HG03064 (cell line): ENCODE results near the gene XKR3.
"Not testable (repeated sequence)": the region's sequence is repeated elsewhere in the genome, so short reads cannot be mapped to it uniquely, and the experiment has no call there.

ENCODE experiments used
- ATAC-seq: cut with Tn5 transposase; IDR thresholded peaks from one replicate; pipeline ENCODE4 v1.9.1; 2021; ENCODE audit warnings: low read depth; ENCODE audit not compliant: unreplicated experiment

Gene XKR3

GRCh38 chr22:16807109-16807508, 18.1 kb downstream of the XKR3 start:
- no peak for ATAC-seq

- no peak for ATAC-seq
Observed at GRCh38 chr22:16806401-16806800, 18.8 kb downstream of the XKR3 start.

DNA sequence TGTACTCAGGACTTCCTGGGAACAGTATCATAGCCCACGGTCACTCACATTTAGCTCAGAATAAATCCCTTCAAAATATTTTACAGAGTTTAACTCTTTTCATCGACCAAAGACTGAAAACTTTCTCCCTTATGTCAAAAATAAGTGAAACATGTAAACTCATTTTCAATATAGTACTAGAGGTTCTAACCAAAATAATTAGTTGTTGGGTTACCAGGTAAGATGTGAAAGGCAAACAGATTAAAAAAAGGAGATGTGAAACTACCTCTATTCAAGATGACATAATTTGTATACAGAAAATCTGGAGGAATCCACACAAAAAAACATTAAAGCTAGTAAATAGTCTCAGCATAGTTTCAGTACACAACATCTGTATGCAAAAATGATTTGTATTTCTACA, 20.3 kb downstream of the XKR3 start:
- ATAC-seq, result no peak

DNA sequence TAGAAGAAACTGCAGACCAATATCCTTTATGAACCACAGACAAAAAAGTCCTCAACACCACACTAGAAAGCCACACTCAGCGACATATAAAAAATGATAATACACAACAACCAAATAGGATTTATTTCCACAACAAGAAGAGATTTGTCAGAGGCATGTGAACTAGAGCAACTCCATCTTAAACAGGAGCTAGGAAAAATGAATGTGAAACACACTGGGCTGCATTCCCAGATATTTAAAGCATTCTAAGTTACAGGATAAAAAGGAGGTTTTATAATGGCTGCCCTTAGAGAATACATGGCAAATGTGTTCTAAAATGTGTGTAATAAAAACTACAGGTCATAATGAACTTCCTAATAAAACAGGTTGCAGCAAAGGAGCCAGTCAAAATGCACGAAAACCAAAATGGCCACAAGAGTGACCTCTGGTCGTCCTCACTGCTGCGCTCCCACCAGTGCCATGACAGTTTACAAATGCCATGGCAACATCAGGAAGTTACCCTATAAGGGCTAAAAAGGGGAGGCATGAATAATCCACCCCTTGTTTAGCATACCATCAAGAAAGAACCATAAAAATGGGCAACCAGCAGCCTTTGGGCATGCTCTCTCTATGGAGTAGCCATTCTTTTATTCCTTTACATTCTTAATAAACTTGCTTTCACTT, 21.8 kb downstream of the XKR3 start:
- no peak for ATAC-seq

GRCh38 chr22:16801571-16801970, 23.6 kb downstream of the XKR3 start:
- no peak for ATAC-seq

GRCh38 chr22:16801088-16801487, 24.1 kb downstream of the XKR3 start:
- no peak for ATAC-seq

- ATAC-seq, result no peak
Observed at GRCh38 chr22:16800358-16800757, 24.9 kb downstream of the XKR3 start.

DNA sequence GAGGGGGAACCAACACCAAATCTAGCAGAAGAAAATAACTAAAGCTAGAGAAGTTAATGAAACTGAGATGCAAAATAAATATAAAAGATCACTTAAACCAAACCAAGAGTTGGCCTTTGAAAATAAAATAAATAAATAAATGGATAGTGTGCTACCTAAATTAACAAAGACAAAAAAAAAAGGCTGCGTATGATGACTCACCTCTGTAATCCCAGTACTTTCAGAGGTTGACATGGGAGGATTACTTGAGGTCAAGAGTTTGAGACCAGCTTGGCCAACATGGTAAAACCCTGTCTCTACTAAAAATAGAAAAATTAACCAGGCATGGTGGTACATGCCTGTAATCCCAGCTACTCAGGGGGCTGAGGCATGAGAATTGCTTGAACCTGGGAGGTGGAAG, 29.7 kb downstream of the XKR3 start:
- ATAC-seq, result not testable (repeated sequence)

- no peak for ATAC-seq
Observed at GRCh38 chr22:16793831-16794230, 31.4 kb downstream of the XKR3 start.

DNA sequence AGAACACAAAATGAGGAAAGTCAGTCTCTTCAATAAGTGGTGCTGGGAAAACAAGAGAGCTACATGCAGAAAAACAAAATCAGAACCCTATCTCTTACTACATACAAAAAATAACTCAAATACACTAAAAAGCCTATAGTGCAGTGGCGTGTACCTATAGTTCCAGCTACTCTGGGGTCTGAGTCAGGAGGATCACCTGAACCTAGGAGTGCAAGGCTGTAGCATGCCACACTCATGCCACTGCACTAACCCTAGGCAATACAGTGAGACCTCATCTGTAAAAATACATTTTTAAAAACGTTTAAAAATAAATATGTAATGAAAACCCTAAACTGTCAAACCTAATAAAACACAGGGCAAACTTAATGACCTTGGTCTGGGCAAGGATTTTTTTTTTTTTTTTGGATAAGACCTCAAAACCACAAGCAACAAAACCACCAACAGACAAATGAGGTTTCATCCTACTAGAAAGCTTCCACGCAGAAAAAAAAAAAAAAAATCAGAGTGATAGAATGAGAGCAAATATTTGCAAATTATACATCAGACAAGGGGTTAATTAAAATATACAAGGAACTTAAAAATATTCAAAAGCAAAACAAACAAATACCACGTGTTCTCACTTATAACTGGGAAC, 35.2 kb downstream of the XKR3 start:
- ATAC-seq, result no peak

DNA sequence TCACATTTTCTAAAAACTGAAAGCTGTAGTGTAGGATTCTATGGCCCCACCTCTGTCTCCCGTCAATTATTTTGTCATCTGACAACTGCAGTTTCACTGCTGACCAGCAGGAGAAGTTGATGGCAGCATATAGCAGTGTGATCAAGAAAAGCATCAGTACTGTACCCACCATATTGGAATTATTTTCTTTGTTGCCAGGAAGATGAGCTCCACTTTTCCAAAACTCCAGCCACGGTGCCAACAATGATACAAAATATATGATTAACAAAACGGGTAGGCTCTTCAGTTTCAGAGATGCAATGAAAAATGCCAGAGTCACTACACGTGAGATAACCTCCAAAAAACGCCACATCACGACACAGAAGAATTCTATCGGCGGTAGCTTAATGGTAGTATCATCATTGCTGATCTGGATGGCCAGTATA, 41.3 kb downstream of the XKR3 start:
- no peak for ATAC-seq

DNA sequence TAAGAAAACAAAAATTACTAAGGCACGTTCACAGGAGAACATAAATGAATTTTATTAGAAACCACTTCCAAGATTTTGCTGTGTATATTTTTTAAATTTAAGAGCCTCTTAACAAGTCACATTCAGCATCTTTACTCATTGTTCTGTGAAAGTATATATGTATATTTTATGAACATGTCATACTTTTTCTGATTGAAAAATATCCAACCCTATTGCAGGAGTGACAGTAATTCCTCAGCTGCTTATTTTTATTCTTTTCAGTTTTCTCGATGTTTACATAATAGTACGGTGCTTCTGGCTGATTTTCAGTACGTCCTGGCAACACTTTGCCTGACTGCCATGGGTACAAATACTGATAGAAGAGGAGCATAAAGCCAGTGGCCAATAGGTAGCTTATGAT, 41.8 kb downstream of the XKR3 start:
- no peak for ATAC-seq

DNA sequence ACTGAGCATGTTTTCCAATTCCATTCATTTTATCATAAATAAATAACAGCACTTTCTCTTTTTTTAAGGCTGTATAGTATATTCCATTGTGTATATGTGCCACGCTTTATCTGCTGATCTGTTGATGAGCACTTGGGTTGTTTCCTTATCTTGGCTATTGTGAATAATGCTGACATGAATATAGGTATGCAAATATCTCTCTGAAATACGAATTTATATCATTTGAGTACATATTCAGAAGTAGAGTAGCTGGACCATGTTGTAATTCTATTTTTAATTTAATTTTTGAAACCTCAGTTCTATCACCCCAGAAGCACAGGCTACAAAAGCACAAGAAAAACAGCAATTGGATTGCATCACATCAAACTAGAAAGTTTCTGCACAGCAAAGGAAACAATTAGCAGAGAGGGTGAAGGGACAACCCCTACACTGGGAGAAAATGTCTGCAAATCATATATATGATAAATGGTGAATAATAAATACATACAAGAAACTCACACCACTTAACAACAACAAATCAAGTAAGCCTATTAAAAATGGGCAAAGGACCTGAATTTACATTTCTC, 43.4 kb downstream of the XKR3 start:
- ATAC-seq, result no peak

GRCh38 chr22:16781074-16781763, 44.0 kb downstream of the XKR3 start:
- no peak for ATAC-seq

DNA sequence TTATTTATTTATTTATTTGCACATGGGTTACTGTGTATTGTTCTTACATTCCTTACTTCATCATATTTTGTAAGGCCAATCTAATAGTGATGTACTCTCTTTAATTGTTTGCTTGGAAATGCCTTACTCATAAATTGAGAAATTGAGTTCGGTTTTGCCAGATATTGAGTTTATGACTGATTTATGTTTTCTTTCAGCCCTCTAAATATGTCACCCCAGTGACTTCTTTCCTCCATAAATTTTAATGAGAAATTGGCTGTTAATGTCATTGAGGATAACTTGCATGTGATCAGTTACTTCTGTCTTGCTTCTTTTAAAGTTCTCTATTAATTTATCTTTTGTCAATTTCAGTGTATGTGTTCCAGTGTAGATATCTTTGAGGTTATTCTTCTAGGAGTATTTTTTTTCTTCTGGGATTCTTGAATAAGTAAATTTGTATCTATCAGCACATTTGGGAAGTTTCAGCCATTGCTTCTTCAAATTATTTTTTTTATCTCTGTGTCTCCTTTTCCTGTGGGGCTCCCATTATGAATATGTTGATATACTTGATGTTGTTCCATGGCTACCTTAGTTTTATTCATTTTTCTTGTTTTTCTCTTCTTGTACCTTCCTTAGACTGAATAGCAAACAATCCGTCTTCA, 47.8 kb downstream of the XKR3 start:
- ATAC-seq, result no peak

DNA sequence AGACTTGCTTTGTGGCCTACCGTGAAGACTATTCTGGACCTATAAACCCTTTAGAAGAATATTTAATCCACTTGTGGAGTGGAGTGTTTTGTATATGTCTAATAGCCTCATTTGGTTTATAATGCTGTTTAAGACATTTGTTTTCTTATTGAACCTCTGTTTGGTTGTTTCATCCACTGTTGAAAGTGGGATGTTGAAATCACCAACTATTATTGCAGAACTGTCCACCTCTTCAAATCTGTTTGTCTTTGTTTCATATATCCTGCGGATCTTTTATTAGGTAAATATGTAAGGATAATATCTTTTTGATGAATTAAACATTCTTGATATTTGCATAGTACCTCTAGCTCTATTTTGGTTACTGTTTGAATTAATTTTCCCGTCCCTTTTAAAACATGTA, 49.1 kb downstream of the XKR3 start:
- no peak for ATAC-seq

- no peak for ATAC-seq
Observed at GRCh38 chr22:16774911-16775500, 50.2 kb downstream of the XKR3 start.

DNA sequence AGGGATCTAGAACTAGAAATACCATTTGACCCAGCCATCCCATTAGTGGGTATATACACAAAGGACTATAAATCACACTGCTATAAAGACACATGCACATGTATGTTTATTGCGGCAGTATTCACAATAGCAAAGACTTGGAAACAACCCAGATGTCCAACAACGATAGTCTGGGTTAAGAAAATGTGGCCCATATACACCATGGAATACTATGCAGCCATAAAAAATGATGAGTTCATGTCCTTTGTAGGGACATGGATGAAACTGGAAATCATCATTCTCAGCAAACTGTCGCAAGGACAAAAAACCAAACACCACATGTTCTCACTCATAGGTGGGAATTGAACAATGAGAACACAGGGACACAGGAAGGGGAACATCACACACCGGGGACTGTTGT, 53.6 kb downstream of the XKR3 start:
- not testable (repeated sequence) for ATAC-seq

- ATAC-seq, result not testable (repeated sequence)
Observed at GRCh38 chr22:16767927-16768326, 57.3 kb downstream of the XKR3 start.

- ATAC-seq, result not testable (repeated sequence)
Observed at GRCh38 chr22:16762224-16762623, 63.0 kb downstream of the XKR3 start.

DNA sequence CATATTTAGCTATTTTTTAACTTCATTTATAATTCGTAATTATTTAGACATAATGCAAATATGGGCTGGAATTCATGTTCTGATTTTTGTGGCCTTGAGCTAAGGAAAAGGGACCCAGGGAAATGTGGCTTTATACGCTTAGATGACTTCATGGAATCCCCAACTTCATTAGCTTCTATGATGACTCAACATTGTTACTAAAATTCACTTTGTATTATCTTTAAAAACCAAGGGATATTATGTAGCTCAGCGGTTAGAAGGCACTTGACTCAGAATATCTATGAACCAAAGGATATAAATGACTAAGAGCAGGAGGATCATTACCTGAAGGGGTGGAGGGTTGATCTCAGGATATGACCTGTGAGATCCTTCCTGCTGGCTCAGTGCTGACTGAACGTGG, 64.8 kb downstream of the XKR3 start:
- not testable (repeated sequence) for ATAC-seq
